ENCODE measurements around the gene AIF1L. TPM values are rescaled to one million over a fixed set of nuclear protein-coding genes. Genes with fewer than 3 reads are reported as not detected.

Gene AIF1L
- total RNA-seq, 2 experiments from 2014 or later, result not detected

DNA sequence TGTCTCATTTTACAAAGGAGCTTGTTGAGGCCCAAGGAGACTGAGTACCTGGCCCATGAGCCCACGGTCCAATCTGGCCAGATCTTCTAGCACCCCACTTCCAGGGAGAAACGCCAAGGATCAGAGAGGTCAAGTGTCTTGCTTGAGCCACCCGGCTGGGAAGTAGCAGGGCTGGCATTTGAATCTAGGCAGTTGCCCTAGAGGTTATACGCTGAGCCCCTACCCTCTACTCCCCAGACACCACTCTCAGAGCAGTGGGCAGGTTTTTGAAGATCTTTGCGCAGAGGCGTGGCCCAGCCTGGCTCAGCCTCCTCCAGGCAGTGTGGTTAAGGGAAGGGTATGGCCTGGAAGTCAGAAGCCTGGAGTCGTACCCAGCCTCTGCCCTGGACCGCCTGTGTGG, 23.3 kb downstream of the AIF1L start:
- no peaks in the 10 kb centered on the region for H3K36me3 ChIP-seq (ENCODE audit: insufficient read depth, low read length)
- H3K9me3 ChIP-seq (ENCODE audit: low read length), result no peaks in the 10 kb centered on the region
- CTCF ChIA-PET (ENCODE audit: unreplicated experiment), result no interaction called here
- no peak overlapping the region for H3K4me2 ChIP-seq (ENCODE audit: low read length)
- TF ChIP-seq, protein P1, sequence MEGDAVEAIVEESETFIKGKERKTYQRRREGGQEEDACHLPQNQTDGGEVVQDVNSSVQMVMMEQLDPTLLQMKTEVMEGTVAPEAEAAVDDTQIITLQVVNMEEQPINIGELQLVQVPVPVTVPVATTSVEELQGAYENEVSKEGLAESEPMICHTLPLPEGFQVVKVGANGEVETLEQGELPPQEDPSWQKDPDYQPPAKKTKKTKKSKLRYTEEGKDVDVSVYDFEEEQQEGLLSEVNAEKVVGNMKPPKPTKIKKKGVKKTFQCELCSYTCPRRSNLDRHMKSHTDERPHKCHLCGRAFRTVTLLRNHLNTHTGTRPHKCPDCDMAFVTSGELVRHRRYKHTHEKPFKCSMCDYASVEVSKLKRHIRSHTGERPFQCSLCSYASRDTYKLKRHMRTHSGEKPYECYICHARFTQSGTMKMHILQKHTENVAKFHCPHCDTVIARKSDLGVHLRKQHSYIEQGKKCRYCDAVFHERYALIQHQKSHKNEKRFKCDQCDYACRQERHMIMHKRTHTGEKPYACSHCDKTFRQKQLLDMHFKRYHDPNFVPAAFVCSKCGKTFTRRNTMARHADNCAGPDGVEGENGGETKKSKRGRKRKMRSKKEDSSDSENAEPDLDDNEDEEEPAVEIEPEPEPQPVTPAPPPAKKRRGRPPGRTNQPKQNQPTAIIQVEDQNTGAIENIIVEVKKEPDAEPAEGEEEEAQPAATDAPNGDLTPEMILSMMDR (conservative IDR thresholded peaks at IDR 0.05; ENCODE audit: low read length), result no peak
- no peak for TF ChIP-seq EZH2phosphoT487 (IDR thresholded peaks at IDR 0.05; ENCODE audit: borderline replicate concordance, low read depth, low read length)
- intact Hi-C loops (cut with micrococcal nuclease; ENCODE audit: unreplicated experiment), result no loop called here
- no peaks in the 10 kb centered on the region; the same call in 1 of the 2 replicates for H3K79me2 ChIP-seq (ENCODE audit: insufficient read depth, low read depth, low read length)
- BruUV-seq (replicated peaks), result no TSS peak
- no peaks in the 10 kb centered on the region for H3K4me1 ChIP-seq (ENCODE audit: insufficient read depth, low read length, poor library complexity, severe bottlenecking)
- no peak for DNase-seq (ENCODE audit: low spot score)
- no peak overlapping the region for H2AFZ ChIP-seq (ENCODE audit: low read length)
- no peaks in the 10 kb centered on the region for H4K20me1 ChIP-seq (ENCODE audit: insufficient read depth, low read length)
- H3K9me2 ChIP-seq (ENCODE audit: insufficient read depth, low read length), result no peaks in the 10 kb centered on the region
- POLR2A ChIA-PET, result interaction anchor here (0.7 kb wide), 1 partner anchor 10 kb away, joined by 3 read pairs; no protein-coding TSS in a partner anchor
- H3K27ac ChIP-seq (ENCODE audit: low read depth, low read length, poor library complexity, severe bottlenecking), result no peak overlapping the region
- H3K4me3 ChIP-seq (ENCODE audit: low read depth, low read length, poor library complexity, severe bottlenecking), result no peak overlapping the region

DNA sequence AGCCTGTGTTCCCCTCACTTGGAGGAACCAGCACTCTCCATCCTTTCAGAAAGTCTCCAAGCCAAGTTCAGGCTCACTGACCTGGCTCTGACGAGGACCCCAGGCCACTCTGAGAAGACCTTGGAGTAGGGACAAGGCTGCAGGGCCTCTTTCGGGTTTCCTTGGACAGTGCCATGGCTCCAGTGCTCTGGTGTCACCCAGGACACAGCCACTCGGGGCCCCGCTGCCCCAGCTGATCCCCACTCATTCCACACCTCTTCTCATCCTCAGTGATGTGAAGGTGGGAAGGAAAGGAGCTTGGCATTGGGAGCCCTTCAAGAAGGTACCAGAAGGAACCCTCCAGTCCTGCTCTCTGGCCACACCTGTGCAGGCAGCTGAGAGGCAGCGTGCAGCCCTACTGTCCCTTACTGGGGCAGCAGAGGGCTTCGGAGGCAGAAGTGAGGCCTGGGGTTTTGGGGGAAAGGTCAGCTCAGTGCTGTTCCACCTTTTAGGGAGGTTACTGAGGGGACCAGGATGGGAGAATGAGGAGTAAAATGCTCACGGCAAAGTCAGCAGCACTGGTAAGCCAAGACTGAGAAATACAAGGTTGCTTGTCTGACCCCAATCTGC, 24.4 kb downstream of the AIF1L start:
- Histone ChIP-seq H2AFZ (ENCODE audit: low read length) (no peak overlapping the region), H3K27ac (ENCODE audit: low read depth, low read length, poor library complexity, severe bottlenecking) (no peak overlapping the region), H3K9me3 (ENCODE audit: low read length) (no peaks in the 10 kb centered on the region), H3K9me2 (ENCODE audit: insufficient read depth, low read length) (no peaks in the 10 kb centered on the region), H3K79me2 (ENCODE audit: insufficient read depth, low read depth, low read length) (peaks cover 2% of the 10 kb centered on the region), H4K20me1 (ENCODE audit: insufficient read depth, low read length) (no peaks in the 10 kb centered on the region), H3K4me2 (ENCODE audit: low read length) (no peak overlapping the region), H3K36me3 (ENCODE audit: insufficient read depth, low read length) (no peaks in the 10 kb centered on the region), H3K4me1 (ENCODE audit: insufficient read depth, low read length, poor library complexity, severe bottlenecking) (no peaks in the 10 kb centered on the region), H3K4me3 (ENCODE audit: low read depth, low read length, poor library complexity, severe bottlenecking) (no peak overlapping the region)
- no TSS peak for BruUV-seq (replicated peaks)
- DNase-seq (ENCODE audit: low spot score), result no peak
- intact Hi-C loops (cut with micrococcal nuclease; ENCODE audit: unreplicated experiment), result no loop called here
- CTCF ChIA-PET (ENCODE audit: unreplicated experiment), result no interaction called here
- POLR2A ChIA-PET, result interaction anchor here (0.6 kb wide), 1 partner anchor 10 kb away, joined by 7 read pairs; no protein-coding TSS in a partner anchor
- TF ChIP-seq EZH2phosphoT487 (IDR thresholded peaks at IDR 0.05; ENCODE audit: borderline replicate concordance, low read depth, low read length), result no peak
- TF ChIP-seq, protein P1 (conservative IDR thresholded peaks at IDR 0.05; ENCODE audit: low read length), result no peak

DNA sequence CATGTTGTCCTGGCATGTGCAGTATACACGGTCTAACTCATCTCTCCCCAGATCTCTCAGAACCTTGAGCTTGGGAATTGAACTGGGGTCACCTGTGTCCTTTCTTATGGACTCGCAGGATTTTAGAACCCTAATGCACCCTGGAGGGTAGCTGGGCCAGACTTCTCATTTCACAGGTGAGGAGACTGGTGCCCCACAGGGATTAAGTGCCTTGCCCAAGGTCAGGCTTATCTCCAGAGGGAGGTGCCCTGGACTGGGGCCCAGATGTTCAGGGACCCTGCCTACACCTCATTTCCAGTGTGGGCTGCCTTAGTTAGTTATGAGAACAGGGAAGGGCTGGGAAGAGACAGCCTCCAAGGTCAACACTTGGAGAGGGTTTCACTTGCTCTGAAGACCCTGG, 25.0 kb downstream of the AIF1L start:
- intact Hi-C loops (cut with micrococcal nuclease; ENCODE audit: unreplicated experiment), result no loop called here
- Histone ChIP-seq H3K4me2 (ENCODE audit: low read length) (no peak overlapping the region), H3K4me1 (ENCODE audit: insufficient read depth, low read length, poor library complexity, severe bottlenecking) (peaks cover under 1% of the 10 kb centered on the region), H2AFZ (ENCODE audit: low read length) (no peak overlapping the region), H3K27ac (ENCODE audit: low read depth, low read length, poor library complexity, severe bottlenecking) (no peak overlapping the region), H3K36me3 (ENCODE audit: insufficient read depth, low read length) (no peaks in the 10 kb centered on the region), H4K20me1 (ENCODE audit: insufficient read depth, low read length) (no peaks in the 10 kb centered on the region; the same call in 1 of the 2 replicates), H3K4me3 (ENCODE audit: low read depth, low read length, poor library complexity, severe bottlenecking) (no peak overlapping the region), H3K9me3 (ENCODE audit: low read length) (no peaks in the 10 kb centered on the region), H3K9me2 (ENCODE audit: insufficient read depth, low read length) (no peaks in the 10 kb centered on the region), H3K79me2 (ENCODE audit: insufficient read depth, low read depth, low read length) (peaks cover 8% of the 10 kb centered on the region)
- POLR2A ChIA-PET, result interaction anchor here (0.6 kb wide), 1 partner anchor 10 kb away, joined by 7 read pairs; no protein-coding TSS in a partner anchor
- no peak for DNase-seq (ENCODE audit: low spot score)
- no TSS peak for BruUV-seq (replicated peaks)
- TF ChIP-seq, protein P1 (conservative IDR thresholded peaks at IDR 0.05; ENCODE audit: low read length), result no peak
- no peak for TF ChIP-seq EZH2phosphoT487 (IDR thresholded peaks at IDR 0.05; ENCODE audit: borderline replicate concordance, low read depth, low read length)
- CTCF ChIA-PET (ENCODE audit: unreplicated experiment), result no interaction called here

Measured in OCI-LY7 (cell line).